GM12878 (cell line): ENCODE measurements around the gene SBF2. TPM values are rescaled to one million over a fixed set of nuclear protein-coding genes. Genes with fewer than 3 reads are reported as not detected.

ENCODE experiments used
- ATAC-seq: fragments of 200-7000 bp; cut with Tn5 transposase; 3 replicates; pipeline ENCODE4 v1.9.1; 2020; ENCODE audit warnings: mild to moderate bottlenecking, moderate library complexity
- BruUV-seq: library from RNA; stranded (reverse); fragments of 400-500 nt; replicated peaks from 2 replicates; lab custom pipeline; 2021; lab: Mats Ljungman, UMichigan
- CTCF ChIA-PET: fragments of 300-600 bp; sonication (Branson Sonifier 250); formaldehyde crosslinking; extraction: SDS; loops from one replicate; lab custom pipeline; 2021; ENCODE audit warnings: inconsistent platforms; lab: Yijun Ruan, JAX
- POLR2A ChIA-PET: fragments of 350-600 bp; formaldehyde crosslinking; extraction: SDS; loops from one replicate; lab custom pipeline; 2021; ENCODE audit warnings: inconsistent platforms; lab: Charles Lee
- RAD21 ChIA-PET: fragments of 300-600 bp; sonication (Branson Sonifier 250); formaldehyde crosslinking; loops from one replicate; lab custom pipeline; 2023; ENCODE audit warnings: antibody characterized with exemption; ENCODE audit not compliant: unreplicated experiment; lab: Charles Lee
- SMC1A ChIA-PET: fragments of 300-600 bp; sonication (Branson Sonifier 250); formaldehyde crosslinking; loops from one replicate; lab custom pipeline; 2023; ENCODE audit not compliant: unreplicated experiment, uncharacterized antibody; lab: Charles Lee
- DNase-seq: peaks from one replicate; pipeline ENCODE4 v3.0.0-alpha.2; 2011; ENCODE audit warnings: low read depth, low spot score
- FAIRE-seq: peaks from 3 replicates; lab custom pipeline; 2011; peaks lifted over from hg19 to GRCh38; lab: Jason Lieb, UNC
- H2AFZ ChIP-seq: 2 replicates; pipeline ENCODE4 v1.6.0; 2011; ENCODE audit warnings: low read depth, low read length, control low read depth; ENCODE audit not compliant: control insufficient read depth
- H3K27ac ChIP-seq: 2 replicates; pipeline ENCODE4 v1.5.1; 2011; ENCODE audit warnings: control low read depth; ENCODE audit not compliant: control insufficient read depth, insufficient read depth
- H3K27me3 ChIP-seq, 2 experiments: replicated peaks in 1 of 2; 2 replicates each; pipeline versions ENCODE4 v1.6.0 to v1.6.1; 2011; ENCODE audit warnings: low read length in 1 of 2; ENCODE audit not compliant: control insufficient read depth in 2 of 2, insufficient read depth in 2 of 2
- H3K36me3 ChIP-seq, 2 experiments: 2 replicates each; pipeline ENCODE4 v1.5.1; 2011; ENCODE audit warnings: low read length in 1 of 2; ENCODE audit not compliant: control insufficient read depth in 2 of 2, insufficient read depth in 2 of 2
- H3K4me1 ChIP-seq: 2 replicates; pipeline ENCODE4 v1.6.1; 2011; ENCODE audit warnings: mild to moderate bottlenecking, low read length, moderate library complexity, mixed read lengths; ENCODE audit not compliant: control insufficient read depth, insufficient read depth
- H3K4me2 ChIP-seq: 2 replicates; pipeline ENCODE4 v1.6.0; 2011; ENCODE audit warnings: control low read depth; ENCODE audit not compliant: control insufficient read depth, insufficient read depth
- H3K4me3 ChIP-seq: fragments of 200-600 bp; sonication (generic); 2 replicates; pipeline ENCODE4 v1.5.1; 2016
- H3K79me2 ChIP-seq: 2 replicates; pipeline ENCODE4 v1.6.0; 2011; ENCODE audit warnings: low read length; ENCODE audit not compliant: control insufficient read depth, insufficient read depth
- H3K9ac ChIP-seq: 2 replicates; pipeline ENCODE4 v1.8.0; 2011; ENCODE audit warnings: low read length, control low read depth, mixed read lengths; ENCODE audit not compliant: control insufficient read depth, insufficient read depth
- H3K9me3 ChIP-seq: replicated peaks from 3 replicates; pipeline ENCODE4 v1.5.1; 2011; ENCODE audit warnings: mild to moderate bottlenecking, low read length; ENCODE audit not compliant: control insufficient read depth, insufficient read depth
- H4K20me1 ChIP-seq: 2 replicates; pipeline ENCODE4 v1.6.0; 2011; ENCODE audit not compliant: control insufficient read depth, insufficient read depth
- ASH2L ChIP-seq: fragments of 300-600, 200-600 bp; sonication (generic); IDR thresholded peaks from 2 replicates; pipeline ENCODE4 v1.6.1; 2017; ENCODE audit warnings: low read depth, mild to moderate bottlenecking, borderline replicate concordance
- BACH1 ChIP-seq: fragments of 450-650 bp; IDR thresholded peaks from 2 replicates; pipeline ENCODE4 v1.6.1; 2017; ENCODE audit warnings: mild to moderate bottlenecking, borderline replicate concordance
- BCL3 ChIP-seq: IDR thresholded peaks from 2 replicates; pipeline ENCODE4 v1.6.1; 2011; ENCODE audit warnings: borderline replicate concordance, low read depth, mild to moderate bottlenecking, moderate library complexity, low read length; ENCODE audit not compliant: insufficient read depth, poor library complexity, severe bottlenecking
- BMI1 ChIP-seq: fragments of 450-650 bp; IDR thresholded peaks from 2 replicates; pipeline ENCODE4 v1.6.1; 2016; ENCODE audit warnings: mild to moderate bottlenecking, moderate library complexity, borderline replicate concordance
- CBX3 ChIP-seq: fragments of 200-600 bp; sonication (generic); IDR thresholded peaks from 2 replicates; pipeline ENCODE4 v1.6.1; 2016; ENCODE audit warnings: low read depth, borderline replicate concordance
- ESRRA ChIP-seq: IDR thresholded peaks from 2 replicates; pipeline ENCODE4 v1.6.1; 2012; ENCODE audit warnings: mild to moderate bottlenecking, low read length, improper control_type of control experiment
- FOXK2 ChIP-seq: fragments of 450-650 bp; IDR thresholded peaks from 2 replicates; pipeline ENCODE4 v1.6.1; 2017; ENCODE audit warnings: mild to moderate bottlenecking, moderate library complexity
- GATAD2B ChIP-seq: fragments of 450-650 bp; conservative IDR thresholded peaks from 2 replicates; pipeline ENCODE4 v1.6.1; 2017; ENCODE audit warnings: low read depth, mild to moderate bottlenecking, moderate library complexity
- HDAC2 ChIP-seq: fragments of 200-600 bp; sonication (generic); IDR thresholded peaks from 2 replicates; pipeline ENCODE4 v1.6.1; 2017
- PML ChIP-seq: IDR thresholded peaks from 2 replicates; pipeline ENCODE4 v1.6.1; 2012; ENCODE audit warnings: low read length, inconsistent platforms
- POLR2A ChIP-seq: IDR thresholded peaks from 2 replicates; pipeline ENCODE4 v1.6.1; 2011; ENCODE audit warnings: low read depth, mild to moderate bottlenecking, low read length
- POLR2AphosphoS2 ChIP-seq: IDR thresholded peaks from 2 replicates; pipeline ENCODE4 v1.6.1; 2011; ENCODE audit warnings: low read depth, mild to moderate bottlenecking, low read length, improper control_type of control experiment, moderate library complexity
- ZBED1 ChIP-seq: IDR thresholded peaks from 2 replicates; pipeline ENCODE4 v1.6.1; 2016; ENCODE audit warnings: borderline replicate concordance
- ZBTB11 ChIP-seq: fragments of 450-650 bp; formaldehyde crosslinking; IDR thresholded peaks from 2 replicates; pipeline ENCODE4 v1.5.0; 2022; ENCODE audit warnings: mild to moderate bottlenecking, missing genetic modification characterization
- ZNF207 ChIP-seq: fragments of 450-650 bp; IDR thresholded peaks from 2 replicates; pipeline ENCODE4 v1.6.1; 2014; ENCODE audit warnings: antibody characterized with exemption, mild to moderate bottlenecking, borderline replicate concordance
- ZNF24 ChIP-seq: fragments of 450-650 bp; IDR thresholded peaks from 2 replicates; pipeline ENCODE4 v1.6.1; 2017; ENCODE audit warnings: antibody characterized with exemption, mild to moderate bottlenecking
- WGBS: methylation state at CpG from one replicate; pipeline ENCODE4 v1.1.6; 2016; ENCODE audit warnings: low lambda C conversion rate; ENCODE audit not compliant: insufficient replicate concordance, insufficient coverage; ENCODE audit errors: missing lambda C conversion rate; 5-methylcytosine and 5-hydroxymethylcytosine counted together
- in situ Hi-C: fragments of 300-500 bp; cut with MboI; formaldehyde crosslinking; loops from 9 replicates; pipeline ENCODE4 v1.14.3; 2018; ENCODE audit warnings: mixed read lengths
- intact Hi-C: fragments of 100-400 bp; cut with micrococcal nuclease; formaldehyde crosslinking; loops from one replicate; pipeline ENCODE4 v1.14.2; 2022; ENCODE audit not compliant: unreplicated experiment
- polyA plus RNA-seq, 11 experiments: library from polyadenylated mRNA; depleted of rRNA in 4 of 11; unstranded in 6 of 11; stranded (reverse) in 5 of 11; fragments of >200 nt; fragmentation: Nextera tagmentation in 4 of 11; fragmentation: Illumina TruSeq in 1 of 11; extraction: Ambion mirVana in 4 of 11; extraction: Trizol in 1 of 11; gene quantifications; 1 replicate in 1 of 11; 2 replicates in 10 of 11; pipeline versions ENCODE4 v1.2.1 to v1.2.3, GENCODE V29; 2011 to 2016; ENCODE audit warnings: inconsistent platforms in 2 of 11, missing spikeins in 2 of 11, low read depth in 1 of 11
- total RNA-seq, 4 experiments: library from RNA; depleted of rRNA in 3 of 4; stranded (reverse); fragments of >200 nt in 3 of 4; fragmentation: Illumina TruSeq in 1 of 4; extraction: Trizol in 1 of 4; gene quantifications; 2 replicates each; pipeline versions ENCODE4 v1.2.1 to v1.2.3, GENCODE V29; 2013 to 2021

The SBF2 gene
- total and polyA plus RNA-seq, 10 of the 15 experiments (the other 5 are each of a cell fraction or from before 2014, with no cell fraction given): 0.24 to 2.3 (median 1.1) TPM

GRCh38 chr11:10222399-10222798 lies 71.6 kb downstream of the SBF2 start (continued):
- TF ChIP-seq ZBTB11 (no peak), ASH2L (no peak), ESRRA (no peak)

- CTCF ChIA-PET: no interaction called here
- intact Hi-C loops (no loop called here), in situ Hi-C loops (no loop called here)
- BruUV-seq: no TSS peak
- no peaks in the 10 kb centered on the region; the same call in 2 of the 3 replicates for H3K9me3 ChIP-seq
- H3K4me1 ChIP-seq: no peaks in the 10 kb centered on the region
- no peak overlapping the region for H3K27ac ChIP-seq
- H3K27me3 ChIP-seq: no peaks in the 10 kb centered on the region; a peak in 1 of 4 replicates
- H2AFZ ChIP-seq: no peak overlapping the region
- no peaks in the 10 kb centered on the region for H3K79me2 ChIP-seq
- no peaks in the 10 kb centered on the region for H4K20me1 ChIP-seq
- DNase-seq (no peak), FAIRE-seq (no peak), ATAC-seq (no peak)
- no peak overlapping the region for H3K4me3 ChIP-seq
- SMC1A ChIA-PET: no interaction called here
- no peaks in the 10 kb centered on the region for H3K36me3 ChIP-seq
- RAD21 ChIA-PET: no interaction called here
- H3K9ac ChIP-seq: no peak overlapping the region
- POLR2A ChIA-PET: interaction anchor here (0.6 to 0.7 kb wide), 2 partner anchors 18 to 1407 kb away, joined by 3 to 5 read pairs; no protein-coding TSS in a partner anchor
- 26% methylated on average over 2 of the region's 2 CpGs for WGBS
- no peak overlapping the region for H3K4me2 ChIP-seq
- no peak for TF ChIP-seq BCL3
- TF ChIP-seq ZBED1: no peak
- no peak for TF ChIP-seq POLR2A
- TF ChIP-seq CBX3: no peak
- TF ChIP-seq POLR2AphosphoS2: no peak
- no peak for TF ChIP-seq PML
- TF ChIP-seq BMI1: no peak
- TF ChIP-seq GATAD2B: no peak
- no peak for TF ChIP-seq FOXK2
- no peak for TF ChIP-seq BACH1
- no peak for TF ChIP-seq ZNF207
- TF ChIP-seq ZNF24: no peak
- no peak for TF ChIP-seq HDAC2
Observed at GRCh38 chr11:10221342-10221741, 72.7 kb downstream of the SBF2 start.
